HepG2 (cell line): Measurements from ENCODE around the gene UBC. TPM values are rescaled to one million over a fixed set of nuclear protein-coding genes. Genes with fewer than 3 reads are reported as not detected.

Experiments
- E2F5 ChIP-seq: sonication (generic); formaldehyde crosslinking; conservative IDR thresholded peaks from 2 replicates; pipeline ENCODE4 v1.4.0; 2020; ENCODE audit warnings: missing genetic modification reagents
- KLF11 ChIP-seq: IDR thresholded peaks from 2 replicates; pipeline ENCODE4 v1.6.1; 2016; ENCODE audit warnings: missing compliant biosample characterization
- NKX3-1 ChIP-seq: sonication (generic); formaldehyde crosslinking; IDR thresholded peaks from 2 replicates; pipeline ENCODE4 v1.5.0; 2020; ENCODE audit warnings: missing genetic modification reagents
- SP140L ChIP-seq: sonication (generic); formaldehyde crosslinking; IDR thresholded peaks from 2 replicates; pipeline ENCODE4 v1.4.0; 2020; ENCODE audit warnings: missing genetic modification reagents, borderline replicate concordance
- SUZ12 ChIP-seq: fragments of 150-350 bp; IDR thresholded peaks from 2 replicates; pipeline ENCODE4 v1.6.1; 2014; ENCODE audit warnings: low read depth, low read length
- TGIF2 ChIP-seq: IDR thresholded peaks from 2 replicates; pipeline ENCODE4 v1.6.1; 2016; ENCODE audit warnings: control low read depth, missing compliant biosample characterization
- UBTF ChIP-seq: sonication (generic); formaldehyde crosslinking; IDR thresholded peaks from 2 replicates; pipeline ENCODE4 v1.4.0; 2020; ENCODE audit warnings: mild to moderate bottlenecking, missing genetic modification reagents
- WIZ ChIP-seq: sonication (generic); formaldehyde crosslinking; IDR thresholded peaks from 2 replicates; pipeline ENCODE4 v1.5.1; 2020; ENCODE audit warnings: mild to moderate bottlenecking, missing genetic modification reagents
- ZBTB2 ChIP-seq: sonication (generic); formaldehyde crosslinking; IDR thresholded peaks from 2 replicates; pipeline ENCODE4 v1.8.0; 2022; ENCODE audit warnings: low read depth, missing genetic modification reagents
- ZBTB37 ChIP-seq: sonication (generic); formaldehyde crosslinking; IDR thresholded peaks from 2 replicates; pipeline ENCODE4 v1.4.0; 2020; ENCODE audit warnings: mild to moderate bottlenecking, missing genetic modification reagents
- ZFP37 ChIP-seq: sonication (generic); formaldehyde crosslinking; IDR thresholded peaks from 2 replicates; pipeline ENCODE4 v1.4.0; 2020; ENCODE audit warnings: missing genetic modification reagents, borderline replicate concordance
- ZHX1 ChIP-seq: sonication (generic); formaldehyde crosslinking; IDR thresholded peaks from 2 replicates; pipeline ENCODE4 v1.8.1; 2022; ENCODE audit warnings: low read depth, mild to moderate bottlenecking, missing genetic modification reagents
- ZZZ3 ChIP-seq: sonication (generic); formaldehyde crosslinking; IDR thresholded peaks from 2 replicates; pipeline ENCODE4 v1.4.0; 2020; ENCODE audit warnings: missing genetic modification reagents, mild to moderate bottlenecking, borderline replicate concordance
- polyA plus RNA-seq, 8 experiments: library from polyadenylated mRNA; depleted of rRNA in 3 of 8; stranded (reverse) in 7 of 8; unstranded in 1 of 8; fragments of >200 nt; fragmentation: Illumina TruSeq in 4 of 8; extraction: Trizol in 4 of 8; gene quantifications; 2 replicates each; pipeline versions ENCODE4 v1.2.1 to v1.2.3, GENCODE V29; 2011 to 2016; ENCODE audit warnings: low read depth in 4 of 8, missing spikeins in 1 of 8, mixed read lengths in 1 of 8; ENCODE audit not compliant: insufficient read depth in 1 of 8
- total RNA-seq, 5 experiments: library from RNA; depleted of rRNA; stranded (reverse); fragments of >200 nt; fragmentation: Illumina TruSeq; extraction: Trizol; gene quantifications; 2 replicates each; pipeline ENCODE4 v1.2.3, GENCODE V29; 2016; ENCODE audit warnings: low read depth in 1 of 5

Gene UBC
- total and polyA plus RNA-seq, 2 of the 13 experiments (the other 11 are each of a cell fraction or from before 2014, with no cell fraction given) = 805 to 1,432 TPM

GRCh38 chr12:124927201-124928094, 13.0 kb upstream of the UBC start (continued):
- TF ChIP-seq NKX3-1 (no peak), ZHX1 (CRISPR knock-in tag) (peak; percentile 68; the same call in 1 of the 2 replicates), WIZ (CRISPR knock-in tag) (no peak), TGIF2 (CRISPR knock-in tag) (0 out of 2 replicates have a peak, but pooled peaks have one; percentile 26), ZBTB37 (CRISPR knock-in tag) (no peak), SUZ12 (no peak), KLF11 (CRISPR knock-in tag) (peak; percentile 82), ZZZ3 (CRISPR knock-in tag) (0 out of 2 replicates have a peak, but pooled peaks have one; percentile 38), ZBTB2 (CRISPR knock-in tag) (no peak), UBTF (CRISPR knock-in tag) (0 out of 2 replicates have a peak, but pooled peaks have one; percentile 3), E2F5 (0 out of 2 replicates have a peak, but pooled peaks have one; percentile 29), SP140L (CRISPR knock-in tag) (0 out of 2 replicates have a peak, but pooled peaks have one; percentile 74), ZFP37 (CRISPR knock-in tag) (peak; percentile 41)
